NT2/D1 (cell line): ENCODE measurements around the gene RAVER1.

Source experiments
- SUZ12 ChIP-seq: IDR thresholded peaks from 2 replicates; pipeline ENCODE4 v1.6.1; 2011; ENCODE audit not compliant: insufficient read length, insufficient read depth; ENCODE audit errors: extremely low read depth
- YY1 ChIP-seq: IDR thresholded peaks from 2 replicates; pipeline ENCODE4 v1.6.1; 2011; ENCODE audit not compliant: insufficient read length, insufficient read depth
- ZNF274 ChIP-seq: IDR thresholded peaks from 2 replicates; pipeline ENCODE4 v1.6.1; 2011; ENCODE audit warnings: mild to moderate bottlenecking, low read depth, low read length

DNA sequence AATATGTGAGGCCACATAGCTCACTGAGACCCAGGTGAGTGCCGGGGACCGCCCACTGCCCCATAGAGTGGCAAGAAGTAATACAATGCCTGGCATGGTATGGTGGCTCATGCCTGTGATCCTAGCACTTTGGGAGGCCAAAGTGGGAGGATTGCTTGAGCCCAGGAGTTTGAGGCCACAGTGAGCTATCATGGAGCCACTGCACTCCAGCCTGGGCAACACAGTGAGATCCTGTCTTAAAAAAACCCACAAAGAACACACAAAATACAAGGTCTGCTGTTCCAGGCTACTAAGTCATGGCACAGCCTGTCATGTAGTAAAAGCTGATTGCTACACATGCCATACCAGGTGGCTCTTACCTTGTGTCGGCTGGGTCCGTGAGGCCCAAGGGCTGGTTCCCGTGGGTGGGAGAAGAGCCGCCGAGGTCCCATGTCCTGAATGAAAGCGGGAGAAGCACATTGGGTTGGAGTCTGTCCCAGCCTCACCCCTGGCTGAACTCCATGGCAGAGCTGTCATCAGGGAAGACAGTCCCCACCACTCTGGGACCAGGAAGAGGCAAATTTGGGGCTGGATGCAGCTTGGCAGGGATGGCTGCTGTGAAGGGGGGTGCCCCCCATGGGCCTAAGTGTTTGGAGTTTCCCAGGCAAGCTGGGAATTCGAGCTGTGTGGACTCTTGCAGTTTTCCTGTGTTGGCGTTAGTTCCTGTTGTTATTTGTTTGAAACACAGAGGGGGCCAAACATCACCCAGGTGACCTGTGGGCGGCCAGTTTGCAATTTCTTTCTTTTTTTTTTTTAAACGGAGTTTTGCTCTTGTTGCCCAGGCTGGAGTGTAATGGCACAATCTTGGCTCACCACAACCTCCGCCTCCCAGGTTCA is 14.3 kb downstream of the RAVER1 start:
- TF ChIP-seq ZNF274, result no peak
- TF ChIP-seq YY1, result no peak
- TF ChIP-seq SUZ12, result no peak
